NCI-H2029 (cell line): Measurements from ENCODE around the gene LYSMD1.

ENCODE experiments used
- DNase-seq: peaks from one replicate; lab custom pipeline; 2025; lab: John Stamatoyannopoulos, UW

Gene LYSMD1

GRCh38 chr1:151175863-151176262, 10.2 kb upstream of the LYSMD1 start, which contains the start of gene TMOD4:
Gene TMOD4 (minus strand): TSS chr1:151175981. CDS start chr1:151174875, 1,106 bp downstream.
- DNase-seq: no peak

DNA sequence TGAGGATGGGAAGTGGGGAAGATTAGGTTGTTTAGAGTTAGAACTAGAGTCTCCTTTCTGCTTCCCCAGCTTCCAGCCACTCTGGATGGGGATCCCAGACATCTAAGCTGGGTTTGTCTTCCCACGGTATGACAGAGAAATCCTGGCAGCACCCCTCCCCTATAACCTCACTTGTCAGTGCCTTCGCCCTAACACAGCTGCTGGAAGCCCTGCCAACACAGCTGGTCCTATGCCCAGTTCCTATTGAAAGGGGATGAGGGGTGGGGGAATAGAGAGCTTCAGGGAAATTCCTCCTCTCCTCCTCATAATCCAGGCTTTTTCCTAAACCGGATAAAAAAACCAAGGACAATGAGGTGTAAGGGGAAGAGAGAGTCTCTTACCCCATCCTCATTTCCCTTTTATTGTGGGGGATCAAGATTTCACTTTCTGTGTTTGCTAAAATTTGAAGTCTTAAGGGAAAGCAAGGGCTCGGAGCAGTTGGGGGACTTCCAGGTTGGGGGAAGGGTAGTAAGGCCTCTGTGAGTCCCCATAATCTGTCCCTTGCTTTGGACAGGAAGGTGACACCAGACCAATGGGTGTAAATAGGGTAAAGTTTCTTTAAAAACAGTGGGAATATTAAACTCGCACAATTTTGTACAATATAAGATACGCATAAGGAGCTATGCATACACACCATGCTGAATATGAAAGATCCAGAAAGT, 9.5 kb upstream of the LYSMD1 start:
- DNase-seq: no peak

DNA sequence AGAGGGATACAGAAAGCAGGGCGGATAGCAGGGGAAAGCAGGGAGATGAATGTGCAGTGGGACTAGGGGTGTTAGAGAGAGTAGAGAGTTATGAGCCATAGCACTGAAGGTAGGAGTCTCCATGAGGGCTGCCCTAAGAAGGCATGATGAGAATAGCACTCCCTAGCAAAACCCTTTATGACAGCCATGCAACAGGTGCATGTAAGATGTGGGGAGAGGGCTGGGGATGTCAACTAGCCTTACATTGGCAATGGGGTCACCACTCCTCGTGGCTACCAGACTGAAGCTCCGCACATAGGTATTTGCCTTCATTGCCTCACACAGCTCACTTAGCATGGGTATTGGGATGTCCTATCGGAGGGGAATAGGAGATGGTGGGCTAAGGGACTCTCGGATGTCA, 5.5 kb upstream of the LYSMD1 start:
- DNase-seq: no peak

GRCh38 chr1:151167116-151167515, 1.4 kb upstream of the LYSMD1 start:
- DNase-seq: no peak

DNA sequence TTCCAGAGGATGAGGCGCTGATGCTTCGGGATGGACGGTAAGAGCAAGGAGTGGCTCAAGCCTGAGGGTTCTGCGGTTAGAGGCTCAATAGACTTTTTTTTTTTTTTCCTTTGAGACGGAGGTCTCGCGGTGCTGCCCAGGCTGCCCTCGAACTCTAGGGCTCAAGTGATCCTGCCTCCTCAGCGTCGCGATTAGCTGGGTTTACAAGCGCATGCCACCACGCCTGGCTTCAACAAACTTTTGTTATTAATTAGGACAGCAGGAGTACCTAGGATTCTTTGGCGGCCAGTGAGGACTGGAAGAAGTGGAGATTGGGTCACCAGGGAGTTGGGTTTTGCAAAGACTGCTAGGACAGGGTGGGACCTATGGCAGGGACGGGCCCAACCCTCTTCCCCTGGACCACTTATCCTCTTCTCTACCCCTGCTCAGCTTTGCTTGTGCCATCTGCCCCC, 829 bp upstream of the LYSMD1 start:
- DNase-seq: no peak

- no peak for DNase-seq
These were observed 393 bp downstream of the LYSMD1 start for GRCh38 chr1:151165281-151165737.

- DNase-seq: no peak
These were observed 896 bp downstream of the LYSMD1 start for GRCh38 chr1:151164732-151165280.

- no peak for DNase-seq
These were observed 6.3 kb downstream of the LYSMD1 start for GRCh38 chr1:151159373-151159772.

GRCh38 chr1:151158751-151159251, 6.9 kb downstream of the LYSMD1 start:
- no peak for DNase-seq

DNA sequence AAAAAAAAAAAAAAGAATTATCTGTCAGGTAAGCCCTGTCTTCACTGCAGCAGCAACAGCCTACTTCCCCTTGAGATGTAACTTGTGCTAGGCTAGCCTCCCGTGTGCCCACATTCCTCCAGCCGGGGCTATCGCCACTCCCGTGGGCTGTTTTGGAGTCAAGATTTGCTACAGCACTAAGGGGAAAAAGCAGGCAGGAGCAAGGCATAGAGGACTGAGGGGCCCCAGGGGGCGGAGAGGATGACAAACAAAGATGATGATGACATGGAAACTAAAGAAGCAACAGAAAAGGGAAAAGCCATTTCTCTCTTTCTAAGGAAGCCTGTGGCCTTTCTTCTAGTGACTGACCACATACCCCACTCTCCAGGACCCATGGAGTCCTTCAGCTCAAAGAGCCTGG, 7.4 kb downstream of the LYSMD1 start:
- no peak for DNase-seq

- no peak for DNase-seq
These were observed 8.6 kb downstream of the LYSMD1 start for GRCh38 chr1:151157067-151157531.

DNA sequence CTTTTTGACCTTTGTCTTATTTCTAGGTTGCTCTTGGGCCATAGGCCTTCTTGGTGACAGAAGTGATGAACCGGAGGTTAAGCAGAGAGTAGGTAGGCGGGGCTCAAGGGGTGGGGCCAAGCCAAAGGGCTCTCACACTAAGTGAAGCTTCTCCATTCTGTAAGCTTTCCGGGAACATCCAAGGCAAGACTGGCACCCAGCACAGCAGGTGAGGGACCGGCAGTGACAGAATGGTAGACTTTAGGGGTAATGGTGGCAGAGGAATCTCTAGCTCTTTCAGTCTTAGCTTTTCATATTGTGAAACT, 9.2 kb downstream of the LYSMD1 start, which contains the start of gene TNFAIP8L2:
TSS of gene TNFAIP8L2 (plus strand) at position 135 of the 305 bp plus-strand sequence. CDS start 2,049 bp downstream, outside the sequence.
- DNase-seq: no peak

DNA sequence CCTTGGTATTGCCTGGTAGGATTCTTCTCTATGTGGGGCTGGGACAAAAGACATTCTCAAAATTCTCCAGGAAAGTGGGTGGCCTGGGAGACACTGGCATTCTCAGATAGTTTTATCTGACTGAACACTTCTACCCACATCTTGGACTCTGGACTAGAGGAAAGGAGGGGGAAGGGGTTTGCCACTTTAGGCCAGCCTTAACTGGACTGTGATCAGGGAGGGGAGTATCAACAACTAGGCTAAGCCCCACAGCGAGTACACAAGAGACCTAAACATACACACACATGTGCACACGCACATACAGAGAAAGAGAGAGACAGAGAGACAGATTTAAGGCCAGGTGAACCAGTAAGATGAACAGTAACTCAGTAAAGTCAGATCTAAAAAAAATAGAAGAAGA, 18.0 kb downstream of the LYSMD1 start:
- DNase-seq: no peak

DNA sequence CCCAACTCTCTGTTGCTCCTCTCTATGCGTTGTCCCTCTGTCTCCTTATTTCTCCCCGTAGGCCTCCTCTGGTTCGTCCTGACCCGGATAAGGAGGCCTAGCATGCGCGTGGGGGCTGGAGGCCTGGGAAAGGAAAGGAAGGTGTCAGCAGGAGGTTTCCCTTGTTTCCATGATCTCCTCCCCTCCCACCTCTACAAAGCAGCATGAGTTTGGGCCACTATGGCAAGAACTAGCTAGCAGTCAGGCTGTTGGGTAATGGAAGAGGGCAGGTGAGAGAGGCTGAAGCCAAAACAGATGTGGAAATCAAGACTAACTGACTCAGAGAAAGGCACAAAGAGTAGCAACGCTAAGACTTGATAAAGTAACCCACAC, 18.6 kb downstream of the LYSMD1 start:
- no peak for DNase-seq

DNA sequence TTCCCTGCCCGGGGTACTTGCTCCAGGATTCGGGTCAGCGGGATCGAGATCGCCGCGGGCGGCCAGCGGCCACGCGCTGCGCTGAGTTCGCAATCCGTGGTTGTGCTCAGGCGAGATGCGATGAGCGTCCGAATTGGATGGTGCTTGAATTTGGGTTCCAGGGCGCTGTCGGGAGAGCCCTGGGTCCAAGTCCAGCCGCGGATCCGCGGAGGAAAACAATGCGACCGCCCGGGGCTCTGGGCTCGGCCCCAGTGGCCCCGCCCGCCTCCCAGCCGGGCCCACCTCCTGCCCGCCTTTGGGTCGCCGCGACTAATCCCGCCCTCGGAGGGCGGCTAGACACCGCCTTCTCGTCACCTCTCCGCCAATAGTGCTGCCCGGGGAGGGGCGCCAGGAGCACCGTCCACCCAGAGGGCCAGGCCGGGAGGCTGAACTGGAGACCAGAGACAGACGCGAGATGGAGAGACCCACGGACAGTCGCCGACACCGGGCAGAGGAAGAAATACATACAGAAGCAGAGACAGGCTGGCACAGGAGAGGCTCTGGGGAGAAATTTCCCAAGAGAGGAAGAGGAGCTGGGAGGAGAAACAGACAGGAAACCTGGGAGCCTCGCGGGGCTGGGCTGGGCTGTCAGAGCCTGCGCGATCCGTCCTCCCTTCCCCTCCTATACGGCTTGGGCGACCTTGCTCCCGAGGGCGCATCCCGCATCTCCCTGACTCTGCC, 19.1 kb downstream of the LYSMD1 start, which contains the start of gene SEMA6C:
TSS of gene SEMA6C (minus strand) at position 220 of the 720 bp plus-strand sequence. CDS start 4,010 bp downstream, outside the sequence.
- DNase-seq: peak; percentile 82

DNA sequence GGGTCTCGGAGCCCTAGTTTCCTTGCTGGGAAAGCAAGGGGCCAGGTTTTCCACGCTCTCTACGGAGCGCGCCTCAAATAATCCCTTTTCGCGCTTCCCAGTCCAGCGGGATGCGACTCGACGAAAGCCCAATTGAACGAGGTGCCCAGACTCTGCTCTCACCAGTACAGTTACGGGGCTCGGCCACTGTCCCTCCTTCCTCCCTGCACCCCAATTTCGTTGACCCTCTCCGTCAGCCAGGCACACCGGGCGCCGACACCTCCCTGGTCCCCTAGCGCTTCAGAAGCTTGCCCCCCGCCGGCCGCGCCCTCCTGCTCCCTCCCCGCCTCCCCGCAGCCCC, 19.7 kb downstream of the LYSMD1 start:
- DNase-seq: no peak

- peak; percentile 9 for DNase-seq
These were observed 20.2 kb downstream of the LYSMD1 start for GRCh38 chr1:151145304-151146071.

DNA sequence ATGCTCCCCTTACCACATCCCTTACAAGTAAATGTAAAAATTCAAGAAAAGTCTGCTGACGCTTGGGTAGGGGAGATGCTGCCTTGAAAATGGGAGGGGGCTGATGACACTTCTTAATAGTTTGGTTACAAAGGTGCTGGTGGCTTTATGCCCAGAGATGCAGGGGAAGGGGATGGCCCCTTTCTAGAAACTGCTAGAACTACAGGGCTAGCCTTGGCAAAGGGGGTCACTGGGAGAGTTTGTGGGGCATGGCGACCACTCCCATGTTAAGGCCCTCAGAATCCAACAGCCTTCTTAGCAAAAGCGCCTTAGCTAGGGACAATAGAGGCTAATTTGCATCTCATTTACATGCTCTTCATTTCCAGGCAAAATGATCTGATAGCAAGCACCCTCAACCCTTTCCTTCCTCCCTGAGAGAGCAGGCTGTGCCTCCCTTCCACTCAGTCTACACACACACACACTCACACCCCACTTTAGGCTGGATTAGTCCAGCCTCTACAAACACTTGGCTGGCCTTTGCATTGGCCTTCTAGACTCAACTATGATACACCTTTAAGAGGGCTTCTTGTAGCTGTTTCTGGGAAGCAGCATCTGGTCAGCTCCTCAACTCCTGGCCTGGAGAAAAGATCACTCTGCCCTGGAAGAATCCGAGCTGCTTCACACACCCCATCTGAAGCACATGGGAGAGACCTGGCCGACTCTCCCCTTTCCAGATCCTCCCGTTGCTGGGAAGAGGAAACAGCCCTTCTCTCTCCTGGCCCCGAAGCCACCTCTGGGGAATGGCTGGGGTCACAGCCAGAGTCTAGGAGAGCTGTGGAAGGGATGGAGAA, 21.0 kb downstream of the LYSMD1 start:
- DNase-seq: peak; percentile 12

- DNase-seq: no peak
These were observed 21.7 kb downstream of the LYSMD1 start for GRCh38 chr1:151143986-151144385.

GRCh38 chr1:151143057-151143435, 22.7 kb downstream of the LYSMD1 start:
- DNase-seq: no peak

- peak; percentile 30 for DNase-seq
These were observed 23.2 kb downstream of the LYSMD1 start for GRCh38 chr1:151142411-151143056.
